GM19397 (cell line): ENCODE measurements around the gene KLLN.
"Not testable (repeated sequence)": the region's sequence is repeated elsewhere in the genome, so short reads cannot be mapped to it uniquely, and the experiment has no call there.

ENCODE experiments used
- ATAC-seq: cut with Tn5 transposase; IDR thresholded peaks from one replicate; pipeline ENCODE4 v1.9.1; 2021; ENCODE audit warnings: mild to moderate bottlenecking, moderate library complexity; ENCODE audit not compliant: unreplicated experiment

The KLLN gene

GRCh38 chr10:87843714-87844113, 19.6 kb downstream of the KLLN start:
- ATAC-seq: no peak

- ATAC-seq: no peak
These were observed 20.4 kb downstream of the KLLN start for GRCh38 chr10:87842776-87843497.

GRCh38 chr10:87842220-87842641, 21.1 kb downstream of the KLLN start:
- ATAC-seq: no peak

GRCh38 chr10:87841186-87841585, 22.1 kb downstream of the KLLN start:
- ATAC-seq: no peak

- ATAC-seq: no peak
These were observed 24.7 kb downstream of the KLLN start for GRCh38 chr10:87838650-87839049.

- ATAC-seq: no peak
These were observed 25.9 kb downstream of the KLLN start for GRCh38 chr10:87837445-87837844.

- ATAC-seq: no peak
These were observed 27.2 kb downstream of the KLLN start for GRCh38 chr10:87836098-87836497.

- ATAC-seq: no peak
These were observed 33.2 kb downstream of the KLLN start for GRCh38 chr10:87829986-87830729.

- ATAC-seq: not testable (repeated sequence)
These were observed 34.3 kb downstream of the KLLN start for GRCh38 chr10:87829051-87829450.

- ATAC-seq: no peak
These were observed 35.7 kb downstream of the KLLN start for GRCh38 chr10:87827681-87828080.

- no peak for ATAC-seq
These were observed 36.7 kb downstream of the KLLN start for GRCh38 chr10:87826653-87827052.

GRCh38 chr10:87819289-87819585, 44.1 kb downstream of the KLLN start:
- ATAC-seq: no peak

GRCh38 chr10:87818505-87819288, 44.6 kb downstream of the KLLN start:
- ATAC-seq: peak; percentile 40

- ATAC-seq: peak; percentile 82
These were observed 45.5 kb downstream of the KLLN start, which contains the start of gene ATAD1 for GRCh38 chr10:87817609-87818504. ATAD1 (minus strand) TSS chr10:87818226; CDS start chr10:87814599, 3,627 bp downstream.

- no peak for ATAC-seq
These were observed 46.3 kb downstream of the KLLN start for GRCh38 chr10:87816898-87817608.

- ATAC-seq: no peak
These were observed 47.0 kb downstream of the KLLN start for GRCh38 chr10:87816163-87816897.
